MM.1S (cell line): ENCODE data around the gene XRCC3.

ENCODE experiments used
- EZH2 ChIP-seq: fragments of 300-600 bp; sonication (generic); optimal IDR thresholded peaks from 2 replicates; pipeline ENCODE3; 2017; ENCODE audit warnings: low read depth, mild to moderate bottlenecking, antibody characterized with exemption, low read length, mixed read lengths
- EZH2phosphoT487 ChIP-seq: fragments of 300-600 bp; sonication (generic); IDR thresholded peaks from 2 replicates; pipeline ENCODE4 v1.6.1; 2018; ENCODE audit warnings: antibody characterized with exemption, low read length
- TF ChIP-seq, protein P1 (sequence below): fragments of 300-600 bp; sonication (generic); IDR thresholded peaks from 2 replicates; pipeline ENCODE4 v1.5.1; 2016; ENCODE audit warnings: antibody characterized with exemption, low read length, mixed read lengths

DNA sequence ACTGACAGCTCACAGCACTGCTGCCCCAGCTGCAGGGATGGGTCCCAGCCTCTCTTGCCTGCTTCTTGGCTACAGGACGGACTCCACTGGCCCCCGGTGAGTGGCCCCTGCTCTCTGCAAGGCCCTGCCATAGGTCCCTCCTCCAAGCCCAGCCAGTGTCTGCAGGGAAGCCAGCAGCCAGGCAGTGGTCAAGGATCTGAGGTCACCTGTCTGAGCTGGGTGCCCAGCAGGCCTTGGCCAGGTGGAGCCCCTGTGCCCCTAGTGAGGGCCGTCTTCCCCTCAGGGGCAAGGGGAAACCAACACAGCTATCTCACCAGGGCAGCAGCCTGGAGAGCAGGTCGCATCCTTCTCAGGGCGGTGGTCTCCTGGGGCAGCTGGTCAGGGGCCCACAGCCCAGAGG is 13.2 kb downstream of the XRCC3 start:
- TF ChIP-seq, protein P1, sequence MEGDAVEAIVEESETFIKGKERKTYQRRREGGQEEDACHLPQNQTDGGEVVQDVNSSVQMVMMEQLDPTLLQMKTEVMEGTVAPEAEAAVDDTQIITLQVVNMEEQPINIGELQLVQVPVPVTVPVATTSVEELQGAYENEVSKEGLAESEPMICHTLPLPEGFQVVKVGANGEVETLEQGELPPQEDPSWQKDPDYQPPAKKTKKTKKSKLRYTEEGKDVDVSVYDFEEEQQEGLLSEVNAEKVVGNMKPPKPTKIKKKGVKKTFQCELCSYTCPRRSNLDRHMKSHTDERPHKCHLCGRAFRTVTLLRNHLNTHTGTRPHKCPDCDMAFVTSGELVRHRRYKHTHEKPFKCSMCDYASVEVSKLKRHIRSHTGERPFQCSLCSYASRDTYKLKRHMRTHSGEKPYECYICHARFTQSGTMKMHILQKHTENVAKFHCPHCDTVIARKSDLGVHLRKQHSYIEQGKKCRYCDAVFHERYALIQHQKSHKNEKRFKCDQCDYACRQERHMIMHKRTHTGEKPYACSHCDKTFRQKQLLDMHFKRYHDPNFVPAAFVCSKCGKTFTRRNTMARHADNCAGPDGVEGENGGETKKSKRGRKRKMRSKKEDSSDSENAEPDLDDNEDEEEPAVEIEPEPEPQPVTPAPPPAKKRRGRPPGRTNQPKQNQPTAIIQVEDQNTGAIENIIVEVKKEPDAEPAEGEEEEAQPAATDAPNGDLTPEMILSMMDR = no peak
- no peak for TF ChIP-seq EZH2
- TF ChIP-seq EZH2phosphoT487 = no peak
